ENCODE data around the gene BCHE.

GRCh38 chr3:165827883-165828282, 9.3 kb downstream of the BCHE start:
- no peak for TF ChIP-seq POLR2A (IDR thresholded peaks at IDR 0.05)
- no peak for TF ChIP-seq CTCF (IDR thresholded peaks at IDR 0.05)

All from heart left ventricle (tissue), 13 donors.